HG02798 (cell line): ENCODE measurements around the gene PDE1C.

Experiments
- ATAC-seq: cut with Tn5 transposase; IDR thresholded peaks from one replicate; pipeline ENCODE4 v1.9.1; 2021; ENCODE audit warnings: mild to moderate bottlenecking; ENCODE audit not compliant: unreplicated experiment, poor library complexity

The PDE1C gene

DNA sequence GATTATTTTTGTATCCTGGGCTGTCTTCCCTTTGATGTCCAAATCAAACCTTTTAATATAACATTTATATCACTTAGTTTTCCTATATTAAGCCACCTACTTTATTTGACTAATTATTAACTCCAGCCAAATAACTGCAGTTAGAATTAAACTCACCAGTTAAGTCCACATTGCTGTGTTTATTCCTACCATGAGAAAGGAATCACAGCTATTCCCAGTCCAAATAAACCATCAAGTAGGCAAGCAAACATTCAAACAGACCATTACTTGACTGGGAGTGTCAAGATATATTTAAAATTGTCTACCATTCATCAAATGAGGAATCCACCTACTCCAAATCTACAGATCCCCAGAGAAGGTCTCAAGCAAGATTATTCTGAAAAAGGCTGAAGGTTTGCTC is 22.4 kb downstream of the PDE1C start:
- ATAC-seq = no peak

DNA sequence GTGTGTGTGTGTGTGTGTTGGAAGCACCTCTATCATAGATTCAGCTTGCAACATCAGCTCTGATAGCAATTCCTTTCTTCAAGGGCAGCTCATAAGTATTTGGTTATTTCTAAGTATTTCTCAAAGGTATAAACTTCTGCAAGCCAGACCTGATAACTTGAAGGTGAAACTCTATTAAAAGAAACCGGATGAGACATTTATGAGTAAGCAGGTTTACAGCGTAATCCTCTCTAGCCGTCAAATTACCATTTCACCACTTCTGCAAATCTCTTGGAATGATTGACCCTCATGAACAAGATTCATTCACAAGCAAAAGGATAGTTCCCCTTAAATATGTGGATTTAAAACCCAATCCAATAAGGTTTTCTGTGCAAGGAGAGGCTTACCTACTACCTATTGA is 23.1 kb downstream of the PDE1C start:
- ATAC-seq = peak; percentile 48

DNA sequence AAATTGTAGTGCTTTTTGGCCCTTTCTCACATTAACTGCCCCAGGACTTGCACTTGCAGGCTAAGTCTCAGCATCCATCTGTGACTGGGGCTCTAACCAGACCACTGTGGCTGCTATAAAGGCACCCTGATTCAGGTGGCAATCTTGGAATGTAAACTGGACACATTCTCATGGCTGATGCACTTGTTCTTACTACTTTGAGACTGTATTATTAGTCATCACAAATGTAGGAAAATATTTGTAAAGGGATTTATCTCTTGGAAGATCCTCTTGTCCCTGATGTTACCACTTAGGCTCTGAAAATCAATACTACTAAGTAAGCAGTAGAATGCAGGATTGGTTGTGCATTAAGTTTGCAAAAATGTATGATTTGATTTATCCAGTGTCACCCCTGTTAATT is 25.0 kb downstream of the PDE1C start:
- no peak for ATAC-seq

DNA sequence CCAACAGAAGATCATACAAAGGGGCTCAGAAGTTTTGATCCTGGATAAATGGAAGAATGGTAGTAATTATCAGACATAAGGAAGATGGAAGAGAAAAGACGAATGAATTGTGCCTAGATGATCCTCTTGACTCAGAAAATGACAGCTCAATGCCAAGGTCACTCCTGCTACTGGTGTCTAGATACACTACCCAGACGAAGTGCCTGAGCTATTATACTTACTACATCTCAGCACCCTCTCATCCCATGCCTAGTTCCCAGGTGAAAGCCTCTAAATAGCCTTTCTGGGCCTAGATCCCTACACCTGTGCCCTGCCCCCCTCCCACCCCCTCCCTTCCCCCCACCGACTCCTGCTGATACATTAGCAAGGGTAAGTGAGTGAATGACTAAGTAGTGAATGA is 25.5 kb downstream of the PDE1C start:
- ATAC-seq = no peak

DNA sequence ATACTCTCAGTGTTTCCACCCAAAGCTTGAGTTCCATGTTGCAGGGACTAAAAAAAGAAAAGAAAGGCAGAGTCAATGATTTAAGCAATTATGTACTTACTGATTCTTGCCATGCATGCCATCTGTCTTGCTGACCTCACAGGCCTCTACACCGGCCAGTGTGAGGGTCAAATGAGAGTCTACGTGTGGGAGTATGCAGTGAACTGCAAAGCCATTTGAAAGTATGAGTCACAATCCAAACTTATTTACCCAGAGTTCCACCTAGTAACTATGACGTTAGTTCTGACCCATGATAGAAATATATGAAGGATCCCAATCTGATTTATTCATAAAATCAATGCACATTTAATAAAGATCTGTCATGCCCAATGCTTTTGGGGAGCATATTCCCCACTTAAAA is 26.5 kb downstream of the PDE1C start:
- ATAC-seq = peak; percentile 77

DNA sequence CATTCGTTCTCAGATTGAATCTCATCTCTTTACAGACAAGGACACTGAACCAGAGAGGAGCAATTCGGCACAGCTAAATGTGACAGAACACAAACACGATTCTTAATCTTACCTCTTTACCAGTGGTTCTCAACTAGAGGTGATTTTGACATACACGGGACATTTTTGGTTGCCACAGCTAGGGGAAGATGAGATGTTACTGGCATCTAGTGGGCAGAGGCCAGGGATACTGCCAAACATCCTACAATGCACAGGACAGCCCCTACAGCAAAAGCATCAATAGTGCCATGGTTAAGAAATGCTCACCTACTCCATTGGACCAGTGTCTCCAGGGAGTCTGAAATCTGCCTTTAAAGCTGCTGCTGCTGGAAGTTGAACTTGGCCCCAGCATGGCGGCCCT is 27.3 kb downstream of the PDE1C start:
- no peak for ATAC-seq

DNA sequence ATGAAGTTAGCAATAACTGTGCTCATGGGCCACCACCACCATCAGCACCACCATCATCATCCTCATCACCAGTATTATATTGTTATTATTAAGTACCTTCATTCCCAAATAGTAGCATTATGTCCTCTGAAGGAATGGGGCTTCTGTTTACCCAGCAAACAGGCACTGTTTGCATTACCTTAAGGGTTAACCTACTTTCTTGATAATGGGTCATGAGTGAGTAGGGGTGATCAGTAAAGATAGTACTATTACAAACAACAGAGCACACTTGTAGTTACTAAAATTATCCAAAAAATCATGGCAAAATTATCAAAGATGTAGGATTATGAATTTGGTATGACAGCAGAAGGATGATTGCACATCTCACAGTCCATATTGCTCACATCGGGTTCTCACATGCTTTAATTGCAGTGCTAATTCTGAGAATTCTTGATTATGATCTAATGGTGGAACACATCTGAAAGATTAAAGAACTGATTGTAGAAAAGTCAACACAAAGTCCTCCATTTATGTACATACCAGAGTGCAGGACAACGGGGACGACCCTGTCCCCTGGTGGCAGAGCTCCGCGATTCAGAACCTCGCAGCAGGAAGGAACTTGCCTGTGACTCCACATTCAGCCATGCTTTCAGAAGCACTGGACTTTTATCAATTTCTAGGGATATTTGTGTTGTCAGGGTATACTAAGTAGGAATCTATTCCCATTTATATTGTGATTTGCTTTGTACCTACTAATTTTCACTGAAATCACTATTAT is 31.0 kb downstream of the PDE1C start:
- no peak for ATAC-seq

DNA sequence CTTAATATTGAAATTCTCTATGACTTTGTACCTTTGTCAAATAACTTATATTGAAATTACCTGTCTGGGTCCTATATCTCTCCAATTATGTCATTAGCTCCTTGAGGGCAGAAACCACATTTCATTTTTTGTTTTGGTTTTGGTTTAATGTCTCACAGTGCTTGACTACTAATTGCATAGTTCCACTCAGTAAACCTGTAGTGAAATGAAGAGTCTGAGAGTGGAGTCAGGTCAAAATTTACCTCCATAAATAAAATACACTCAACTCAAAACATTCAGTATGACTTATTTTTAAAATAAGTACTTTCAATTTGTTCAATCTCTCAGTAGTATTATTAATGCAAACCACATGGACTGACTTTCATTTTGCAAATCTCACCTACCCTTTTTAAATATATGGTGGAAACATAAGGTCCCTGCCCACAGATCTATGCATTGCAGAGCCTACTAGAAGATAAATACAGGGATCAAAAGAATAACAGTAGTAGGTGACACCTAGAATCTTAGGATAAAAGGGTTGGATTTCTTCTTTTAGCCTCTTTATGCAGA is 32.5 kb downstream of the PDE1C start:
- ATAC-seq = peak; percentile 87

DNA sequence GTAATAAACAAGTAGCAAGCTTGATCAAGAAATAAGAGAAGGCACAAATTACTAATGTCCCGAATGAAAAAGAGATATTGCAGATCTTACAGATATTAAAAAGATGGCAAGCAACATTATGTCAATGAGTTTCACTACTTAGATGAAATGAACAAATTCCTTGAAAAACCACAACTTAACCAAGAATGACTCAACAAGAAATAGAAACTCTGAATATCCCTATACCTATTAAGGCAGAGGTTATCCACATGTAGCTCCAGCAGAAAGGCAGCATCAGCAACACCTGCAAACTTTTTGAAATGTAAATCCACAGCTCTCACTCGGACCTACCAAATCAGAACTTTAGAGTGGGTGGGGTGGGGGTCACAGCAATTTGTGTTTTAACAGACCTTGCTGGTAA is 33.6 kb downstream of the PDE1C start:
- ATAC-seq = no peak

DNA sequence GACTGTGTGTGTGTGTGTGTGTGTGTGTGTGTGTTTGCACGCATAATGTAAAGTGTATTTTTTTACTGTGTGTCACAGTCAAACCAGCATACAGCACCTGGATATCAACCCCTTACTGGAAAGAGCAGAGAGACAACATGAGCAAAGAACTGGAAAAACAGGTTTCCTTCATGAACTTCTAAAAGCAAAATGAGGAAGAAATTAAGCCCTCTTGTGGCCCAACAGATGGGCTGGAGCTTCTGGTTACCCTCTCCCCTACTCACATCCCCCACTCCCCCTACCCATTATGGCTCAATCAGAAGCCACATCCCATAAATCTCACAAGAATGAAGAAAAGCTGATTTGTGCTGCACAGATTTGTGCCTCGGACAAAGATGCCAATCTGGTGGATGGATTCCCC is 36.2 kb downstream of the PDE1C start:
- ATAC-seq = no peak

DNA sequence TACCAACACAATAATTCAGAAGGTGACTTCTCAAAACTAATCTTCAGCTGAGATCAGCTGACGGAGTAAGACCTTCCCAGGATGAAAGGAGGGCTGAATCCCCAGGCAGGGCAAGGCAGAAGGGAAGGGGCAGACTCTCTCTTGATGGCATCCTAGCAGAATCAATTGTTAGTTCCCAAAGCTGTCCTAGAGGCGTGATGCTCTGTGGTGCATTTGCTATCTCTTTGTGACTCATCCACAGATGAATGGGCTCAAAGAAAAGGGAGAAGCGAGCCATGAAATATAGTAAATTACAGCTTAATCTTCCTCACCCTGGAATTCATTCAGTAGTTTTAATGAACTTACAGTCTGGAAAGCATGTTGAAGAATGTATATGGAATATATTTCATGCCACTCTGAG is 37.2 kb downstream of the PDE1C start:
- no peak for ATAC-seq

DNA sequence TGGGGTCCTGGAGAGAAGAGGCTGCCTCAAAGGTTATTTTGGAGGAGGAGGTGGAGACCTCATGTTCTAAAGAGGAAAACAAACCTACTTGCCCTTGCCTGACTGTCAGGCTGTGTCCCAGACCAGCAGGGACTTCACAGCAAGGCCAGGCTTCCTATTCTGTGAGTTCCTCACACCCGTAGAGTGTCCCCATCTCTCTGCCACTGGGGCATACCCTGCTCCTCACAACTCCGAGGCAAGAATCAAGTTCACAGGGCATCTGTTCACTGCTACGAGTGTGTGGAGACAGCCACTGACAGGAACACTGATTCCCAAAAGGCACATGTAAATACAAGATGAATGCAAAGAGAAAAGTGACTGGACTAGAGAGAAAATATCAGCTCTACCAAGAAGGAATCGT is 38.0 kb downstream of the PDE1C start:
- ATAC-seq = no peak

DNA sequence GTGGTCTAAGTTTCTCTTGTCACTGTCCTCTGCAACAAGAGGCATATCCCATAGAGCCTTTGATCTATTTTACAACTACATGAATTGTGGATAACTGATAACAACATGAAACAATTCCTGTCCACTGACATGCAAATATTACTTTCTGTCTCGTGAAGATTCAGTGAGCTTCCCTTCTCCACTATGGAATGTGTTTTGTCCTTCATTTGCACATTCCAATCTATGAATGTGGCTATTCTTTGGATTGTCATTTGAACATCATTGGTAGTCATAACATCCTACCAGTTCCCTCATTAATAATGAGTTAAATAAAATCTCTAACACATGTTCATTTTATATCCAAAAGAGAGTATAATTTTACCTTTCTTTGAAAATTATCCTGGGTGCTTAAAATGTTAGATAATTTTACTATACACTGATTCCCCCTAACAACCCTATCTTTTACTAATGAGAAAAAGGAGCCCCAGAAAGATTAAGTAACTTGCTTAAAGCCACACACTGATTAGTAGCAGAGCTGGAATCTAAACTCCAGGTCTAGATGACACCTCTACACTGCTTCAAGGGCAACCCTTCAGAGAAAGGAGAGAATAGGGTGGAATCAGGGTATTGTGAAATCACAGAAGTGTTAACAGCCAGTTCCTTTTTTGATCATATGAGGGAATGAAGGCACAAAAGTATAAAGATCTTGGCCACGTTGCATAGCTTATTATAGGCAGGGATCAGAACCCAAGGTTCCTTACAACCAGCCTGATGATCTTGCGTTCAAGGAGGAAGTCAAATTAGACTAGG is 39.1 kb downstream of the PDE1C start:
- no peak for ATAC-seq

DNA sequence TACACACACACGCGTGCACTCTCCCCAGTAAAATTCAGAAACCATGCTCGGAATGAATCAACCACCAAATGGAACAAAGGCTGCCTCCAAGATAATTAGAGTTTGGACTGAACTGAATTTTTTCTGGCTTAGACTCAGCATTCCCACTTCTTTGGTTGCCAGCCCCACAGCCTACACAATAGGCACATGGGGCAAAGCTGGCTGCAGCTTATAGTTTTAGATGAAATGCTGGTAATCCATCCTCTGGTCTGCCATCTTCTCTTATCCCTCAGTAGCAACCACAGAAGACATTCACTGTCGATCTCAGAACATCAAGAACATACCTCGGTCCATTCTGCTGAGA is 44.2 kb downstream of the PDE1C start:
- no peak for ATAC-seq

DNA sequence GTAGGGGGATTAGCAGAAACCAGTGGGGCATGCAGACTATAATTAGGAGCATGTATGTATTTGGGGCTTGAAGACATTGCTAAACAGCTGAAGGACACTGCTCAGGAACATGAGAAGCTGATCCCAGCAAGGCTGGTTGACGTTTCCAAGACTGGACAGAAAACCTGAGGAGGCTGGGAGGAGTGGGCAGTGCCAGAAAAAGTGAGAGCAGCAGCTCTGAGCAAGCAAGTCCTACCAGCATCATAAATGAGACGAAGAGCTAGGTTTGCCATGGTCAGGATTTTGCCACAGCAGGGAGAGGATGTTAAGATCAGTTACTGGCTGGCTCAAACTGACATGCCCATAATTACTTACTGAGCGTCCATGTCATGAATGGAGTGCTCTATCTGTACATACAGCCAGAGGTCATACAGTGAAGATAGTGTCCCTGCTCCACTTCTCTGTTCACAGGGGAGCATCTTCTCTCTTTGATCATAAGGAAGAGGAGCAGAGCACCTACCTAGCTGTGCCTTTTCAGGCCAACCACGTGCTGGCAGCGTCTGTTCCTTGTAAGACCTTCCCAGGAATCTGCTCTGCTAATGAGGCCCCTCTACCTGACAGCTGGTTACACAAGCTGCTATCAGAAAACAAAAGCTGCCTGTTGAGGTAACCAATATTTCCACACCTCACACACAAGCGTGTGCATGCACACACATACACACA is 44.7 kb downstream of the PDE1C start:
- no peak for ATAC-seq

DNA sequence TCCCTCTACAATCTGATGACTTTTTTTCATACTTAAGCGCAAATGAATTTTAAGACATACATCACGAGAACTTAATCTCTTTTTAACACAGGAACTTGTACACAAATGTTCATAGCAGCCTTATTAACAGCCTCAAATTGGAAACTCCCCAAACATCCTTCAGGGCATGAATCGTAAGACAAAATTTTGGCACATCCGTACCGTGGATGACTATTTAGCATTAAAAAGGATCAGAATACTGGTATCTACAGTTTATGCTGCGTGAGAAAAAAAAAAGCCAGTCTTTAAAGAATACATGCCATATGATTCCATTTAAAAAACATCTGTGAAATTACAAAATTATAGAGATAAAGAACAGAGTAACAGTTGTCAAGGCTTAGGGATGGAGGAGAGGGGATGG is 46.8 kb downstream of the PDE1C start:
- ATAC-seq = no peak

DNA sequence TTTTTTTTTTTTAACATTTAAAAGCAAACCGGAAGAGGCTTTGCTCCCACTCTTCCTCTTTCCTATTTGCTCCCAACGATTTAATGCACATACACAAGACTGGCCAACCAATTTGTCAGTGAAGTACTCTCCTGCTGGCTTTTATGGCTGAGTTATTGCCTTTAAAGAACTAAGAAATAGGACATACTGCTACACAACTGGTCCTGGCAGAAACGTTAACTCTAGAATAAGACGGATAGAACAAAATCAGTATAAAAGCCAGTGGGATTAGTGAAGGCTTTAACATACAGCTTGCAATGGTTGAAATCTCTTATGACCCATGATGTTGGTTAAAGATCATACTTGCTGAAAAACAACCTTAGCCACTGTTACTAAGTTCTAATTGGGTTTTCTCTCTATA is 47.2 kb downstream of the PDE1C start:
- no peak for ATAC-seq

DNA sequence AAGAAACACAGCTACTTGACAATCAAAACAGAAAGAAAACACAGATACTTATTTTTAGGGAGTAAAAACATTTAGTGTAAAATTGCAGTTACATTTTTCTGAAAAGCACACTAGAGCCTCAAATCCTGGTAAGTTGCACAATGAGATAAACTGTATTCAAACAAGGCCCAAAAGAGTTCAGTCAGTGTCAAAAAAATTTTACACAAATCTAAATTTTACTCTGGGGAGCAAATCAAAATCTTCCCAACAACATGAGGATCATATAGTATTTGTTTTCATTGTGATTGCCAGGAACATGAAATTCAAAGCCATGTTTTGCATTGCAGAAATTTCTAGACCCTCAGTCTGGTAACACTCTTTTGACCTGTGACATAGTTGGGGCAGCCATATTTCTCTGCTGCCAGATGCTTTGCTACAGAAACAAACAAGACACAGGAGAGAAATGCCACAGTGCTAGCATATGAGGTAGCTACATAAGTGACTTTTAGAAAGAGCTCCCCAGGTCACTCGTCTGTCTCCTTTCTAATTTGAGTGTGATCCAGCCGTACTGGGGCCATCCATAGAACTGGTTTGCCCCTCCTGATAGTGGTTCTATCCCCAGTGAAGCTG is 49.6 kb downstream of the PDE1C start:
- no peak for ATAC-seq

DNA sequence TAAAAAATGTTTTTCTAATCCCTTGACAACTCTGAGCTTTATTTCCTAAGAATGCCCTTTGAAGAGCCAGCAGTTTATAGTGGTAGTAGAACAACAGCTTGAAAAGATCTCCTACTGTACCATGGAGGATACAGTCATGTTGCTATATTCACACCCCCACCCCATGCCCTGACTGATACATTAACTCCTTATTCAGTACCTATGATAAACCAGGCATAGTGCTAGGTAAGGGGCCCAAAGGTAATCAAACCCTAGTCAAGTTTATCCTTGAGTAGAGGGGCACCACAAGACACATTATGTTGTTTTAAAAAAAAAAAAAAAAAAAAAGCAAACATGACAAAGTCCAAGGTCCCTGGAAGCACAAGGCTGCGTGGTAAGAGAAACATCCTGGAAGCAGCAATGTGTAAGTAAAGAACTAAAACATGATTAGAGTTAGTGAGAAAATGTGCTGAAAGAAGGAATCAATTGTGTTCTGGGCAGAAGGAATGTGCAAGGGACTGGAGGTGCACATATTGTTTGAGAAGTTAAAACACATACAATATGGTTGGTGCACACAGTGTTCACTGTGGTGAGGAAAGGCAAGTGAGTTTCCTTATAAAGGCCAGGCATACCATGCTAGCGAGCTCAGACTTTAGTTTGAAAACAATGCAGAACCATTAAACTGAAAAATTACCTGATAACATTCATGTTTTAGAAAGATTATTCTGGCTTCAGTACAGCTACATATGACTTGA is 51.2 kb downstream of the PDE1C start:
- no peak for ATAC-seq

DNA sequence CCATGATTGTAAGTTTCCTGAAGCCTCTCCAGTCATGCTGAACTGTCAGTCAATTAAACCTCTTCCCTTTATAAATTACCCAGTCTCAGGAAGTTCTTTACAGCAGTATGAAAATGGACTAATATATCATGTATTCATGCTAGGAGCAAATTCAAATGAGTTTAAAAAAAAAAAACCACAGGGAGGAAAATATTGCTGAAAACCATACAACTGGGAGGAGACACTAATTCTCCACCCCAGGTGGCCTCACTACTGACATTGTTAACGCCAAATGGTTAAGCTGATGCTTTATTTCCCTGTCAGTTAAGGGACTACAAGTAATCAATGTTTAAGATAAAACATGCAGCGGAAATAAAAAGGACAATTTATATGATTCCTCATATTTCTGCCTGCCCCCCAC is 55.1 kb downstream of the PDE1C start:
- ATAC-seq = no peak
